Activated T-helper 1 cell treated with anti-CD3 and anti-CD28 coated beads, Interleukin-12 subunit alpha, Interleukin-12 subunit beta, Interleukin-2, Interleukin-4 antibody, amounts not matched to agents 30 ng/mL and 10 ng/mL and 1 ng/mL, durations not matched to agents 14 hours and 24 hours and 36 hours (primary cell): Measurements from ENCODE around the gene PPP5C. TPM values are rescaled to one million over a fixed set of nuclear protein-coding genes. Genes with fewer than 3 reads are reported as not detected.
"Not testable (repeated sequence)": the region's sequence is repeated elsewhere in the genome, so short reads cannot be mapped to it uniquely, and the experiment has no call there.

Experiments used
- DNase-seq: peaks from one replicate; pipeline ENCODE4 v3.0.0; 2021; ENCODE audit warnings: low spot score
- H3K27ac Mint-ChIP-seq: one replicate; pipeline ENCODE4 v1.8.0; 2021; ENCODE audit warnings: mild to moderate bottlenecking, mixed read lengths
- H3K27me3 Mint-ChIP-seq: one replicate; pipeline ENCODE4 v1.8.0; 2022; ENCODE audit warnings: mild to moderate bottlenecking, moderate library complexity, mixed read lengths; ENCODE audit not compliant: insufficient read depth
- H3K36me3 Mint-ChIP-seq: one replicate; pipeline ENCODE4 v1.8.0; 2021; ENCODE audit warnings: low read depth, mixed read lengths
- H3K4me1 Mint-ChIP-seq: one replicate; pipeline ENCODE4 v1.8.0; 2021; ENCODE audit warnings: low read depth, mixed read lengths
- H3K4me3 Mint-ChIP-seq: one replicate; pipeline ENCODE4 v1.8.0; 2021; ENCODE audit warnings: mild to moderate bottlenecking, moderate library complexity, mixed read lengths
- H3K9me3 Mint-ChIP-seq: one replicate; pipeline ENCODE4 v1.8.0; 2021; ENCODE audit warnings: mixed read lengths
- intact Hi-C: fragments of 100-400 bp; cut with micrococcal nuclease; formaldehyde crosslinking; loops from one replicate; pipeline ENCODE4 v1.15.1; 2024
- total RNA-seq: library from RNA; stranded (reverse); gene quantifications from 2 replicates; pipeline ENCODE4 v1.2.3, GENCODE V29; 2022

PPP5C gene
- total RNA-seq, 1 donor from 2014 or later = 160 TPM

DNA sequence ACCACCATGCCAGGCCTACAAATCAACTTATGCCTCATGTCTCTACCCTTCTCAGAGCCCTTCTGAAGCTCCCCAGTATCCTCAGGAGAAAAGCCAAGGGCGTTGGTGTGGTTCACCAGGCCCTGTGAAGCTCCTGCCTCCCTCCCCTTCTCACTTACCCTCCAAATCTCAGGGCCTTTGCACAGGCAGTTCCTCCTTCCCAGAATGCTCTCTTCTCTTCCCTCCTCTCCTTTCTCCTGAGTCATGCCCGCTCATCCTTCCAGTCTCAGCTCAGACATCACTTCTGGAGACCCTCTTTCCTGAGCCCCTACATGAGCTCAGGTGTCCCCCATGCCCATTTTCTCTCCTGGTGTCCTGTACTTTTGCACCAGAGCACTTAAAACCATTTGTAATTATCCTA is 29.5 kb upstream of the PPP5C start:
- Mint-ChIP-seq H3K9me3 (no peaks in the 10 kb centered on the region), H3K4me1 (no peaks in the 10 kb centered on the region), H3K27ac (no peak overlapping the region), H3K27me3 (no peaks in the 10 kb centered on the region), H3K4me3 (no peak overlapping the region), H3K36me3 (no peaks in the 10 kb centered on the region)
- DNase-seq = no peak
- intact Hi-C loops = no loop called here

DNA sequence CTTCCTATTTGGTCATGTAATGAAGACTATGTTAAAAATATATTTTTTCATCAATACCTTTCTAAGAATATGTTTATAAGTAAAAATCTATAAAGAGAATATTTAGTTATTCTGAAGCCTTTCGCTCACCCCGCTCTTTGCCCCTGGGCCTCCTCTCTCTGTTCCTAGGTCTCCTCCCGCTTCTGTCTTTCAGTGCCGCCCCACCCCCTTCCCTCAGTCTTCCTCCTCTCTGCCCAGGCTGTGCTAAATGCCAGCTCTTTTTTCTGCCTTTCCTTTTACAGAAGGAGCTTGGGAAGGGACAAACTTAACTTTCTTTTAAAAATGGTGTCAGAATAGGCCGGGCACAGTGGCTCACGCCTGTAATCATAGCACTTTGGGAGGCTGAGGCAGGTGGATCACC is 27.3 kb upstream of the PPP5C start:
- no peak for DNase-seq
- Mint-ChIP-seq H3K4me1 (no peaks in the 10 kb centered on the region), H3K9me3 (no peaks in the 10 kb centered on the region), H3K27ac (no peak overlapping the region), H3K36me3 (no peaks in the 10 kb centered on the region), H3K4me3 (no peak overlapping the region), H3K27me3 (no peaks in the 10 kb centered on the region)
- intact Hi-C loops = no loop called here

- Mint-ChIP-seq H3K9me3 (peaks cover 3% of the 10 kb centered on the region), H3K4me3 (no peak overlapping the region), H3K36me3 (no peaks in the 10 kb centered on the region), H3K4me1 (no peaks in the 10 kb centered on the region), H3K27ac (no peak overlapping the region), H3K27me3 (peaks cover 2% of the 10 kb centered on the region)
- intact Hi-C loops = no loop called here
- no peak for DNase-seq
These were observed 26.3 kb upstream of the PPP5C start for GRCh38 chr19:46320559-46320958.

DNA sequence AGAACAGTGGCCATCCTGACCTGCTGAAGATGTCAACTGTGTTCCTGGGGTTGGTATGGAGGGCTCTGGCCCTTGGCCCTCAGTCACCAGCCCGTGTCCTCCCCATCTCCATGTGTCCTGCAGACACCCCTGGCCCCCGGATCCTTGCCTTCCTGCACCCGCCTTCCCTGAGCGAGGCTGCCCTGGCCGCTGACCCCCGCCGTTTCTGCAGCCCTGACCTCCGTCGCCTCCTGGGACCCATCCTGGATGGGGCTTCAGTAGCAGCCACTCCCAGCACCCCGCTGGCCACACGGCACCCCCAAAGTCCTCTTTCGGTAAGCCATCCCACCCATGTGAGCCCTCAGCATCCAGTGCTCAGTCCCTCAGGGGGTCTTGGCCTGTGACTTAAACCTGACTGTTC is 25.2 kb upstream of the PPP5C start:
- Mint-ChIP-seq H3K4me1 (no peaks in the 10 kb centered on the region), H3K9me3 (peaks cover 12% of the 10 kb centered on the region), H3K27me3 (peaks cover 2% of the 10 kb centered on the region), H3K36me3 (no peaks in the 10 kb centered on the region), H3K27ac (no peak overlapping the region), H3K4me3 (no peak overlapping the region)
- DNase-seq = no peak
- intact Hi-C loops = no loop called here

DNA sequence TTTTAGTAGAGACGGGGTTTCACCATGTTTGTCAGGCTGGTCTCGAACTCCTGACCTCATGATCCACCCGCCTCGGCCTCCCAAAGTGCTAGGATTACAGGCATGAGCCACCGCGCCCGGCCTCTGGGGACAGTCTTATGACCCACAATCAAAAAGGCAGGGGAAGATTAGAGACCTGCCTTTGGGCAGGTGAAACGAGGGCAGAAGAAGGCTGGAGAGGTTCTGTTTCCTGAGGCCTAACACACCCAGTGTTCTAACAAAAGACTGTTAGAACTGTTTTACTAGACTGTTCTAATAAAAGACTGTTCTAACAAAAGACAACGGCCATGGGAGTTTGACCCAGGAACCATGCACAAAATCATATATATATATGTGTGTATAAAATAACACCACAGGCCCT is 23.7 kb upstream of the PPP5C start:
- peaks cover 21% of the 10 kb centered on the region for H3K9me3 Mint-ChIP-seq
- intact Hi-C loops, DNase-seq, H3K36me3 Mint-ChIP-seq, H3K27me3 Mint-ChIP-seq, H3K4me3 Mint-ChIP-seq, H3K27ac Mint-ChIP-seq, H3K4me1 Mint-ChIP-seq: not testable (repeated sequence)

DNA sequence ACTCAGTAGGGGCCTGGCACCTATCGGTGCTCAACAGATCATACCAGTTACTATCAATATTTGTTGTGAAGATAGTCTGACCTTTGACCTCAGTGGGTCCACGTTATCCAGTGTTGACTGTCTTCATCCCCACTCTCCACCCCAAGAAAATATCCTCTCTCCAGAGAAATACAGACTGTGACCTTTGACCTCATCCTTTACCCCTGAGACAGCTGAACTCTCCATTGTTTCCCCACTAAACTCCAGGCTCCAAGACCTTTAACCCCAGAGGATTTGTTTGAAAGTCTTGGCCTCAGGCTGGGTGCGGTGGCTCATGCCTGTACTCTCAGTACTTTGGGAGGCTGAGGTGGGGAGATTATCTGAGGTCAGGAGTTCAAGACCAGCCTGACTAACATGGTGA is 22.6 kb upstream of the PPP5C start:
- Mint-ChIP-seq H3K27me3 (peaks cover 2% of the 10 kb centered on the region), H3K27ac (no peak overlapping the region), H3K4me3 (no peak overlapping the region), H3K9me3 (peaks cover 26% of the 10 kb centered on the region), H3K36me3 (no peaks in the 10 kb centered on the region), H3K4me1 (no peaks in the 10 kb centered on the region)
- DNase-seq = no peak
- intact Hi-C loops = no loop called here

- peaks cover 1% of the 10 kb centered on the region for H3K36me3 Mint-ChIP-seq
- H3K4me3 Mint-ChIP-seq = no peak overlapping the region
- no peak for DNase-seq
- peaks cover 39% of the 10 kb centered on the region for H3K9me3 Mint-ChIP-seq
- peaks cover 2% of the 10 kb centered on the region for H3K27me3 Mint-ChIP-seq
- intact Hi-C loops = no loop called here
- no peak overlapping the region for H3K27ac Mint-ChIP-seq
- no peaks in the 10 kb centered on the region for H3K4me1 Mint-ChIP-seq
These were observed 20.3 kb upstream of the PPP5C start for GRCh38 chr19:46326608-46327007.

DNA sequence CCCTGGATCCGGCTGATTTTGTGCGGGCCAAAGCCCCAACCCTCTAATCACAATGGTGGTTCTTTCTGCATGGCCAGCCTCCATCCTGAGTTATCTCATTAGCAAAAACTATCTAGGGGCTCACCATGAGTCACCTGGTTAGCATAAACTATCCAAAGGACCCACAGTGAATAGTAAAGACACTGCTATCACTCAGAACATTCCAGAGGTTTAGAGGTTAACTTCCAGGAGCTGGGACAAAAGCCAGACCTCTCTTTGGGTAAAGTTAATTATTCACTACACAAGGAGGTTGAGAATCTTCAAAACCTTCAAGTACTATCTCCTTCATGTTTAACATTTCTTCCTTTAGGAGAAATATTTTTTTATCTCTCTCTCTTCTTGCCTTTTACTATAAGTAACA is 18.8 kb upstream of the PPP5C start:
- Mint-ChIP-seq H3K4me1 (no peaks in the 10 kb centered on the region), H3K27me3 (peaks cover 2% of the 10 kb centered on the region), H3K9me3 (peaks cover 39% of the 10 kb centered on the region), H3K27ac (no peak overlapping the region), H3K4me3 (no peak overlapping the region), H3K36me3 (peaks cover 1% of the 10 kb centered on the region)
- intact Hi-C loops = no loop called here
- DNase-seq = no peak

DNA sequence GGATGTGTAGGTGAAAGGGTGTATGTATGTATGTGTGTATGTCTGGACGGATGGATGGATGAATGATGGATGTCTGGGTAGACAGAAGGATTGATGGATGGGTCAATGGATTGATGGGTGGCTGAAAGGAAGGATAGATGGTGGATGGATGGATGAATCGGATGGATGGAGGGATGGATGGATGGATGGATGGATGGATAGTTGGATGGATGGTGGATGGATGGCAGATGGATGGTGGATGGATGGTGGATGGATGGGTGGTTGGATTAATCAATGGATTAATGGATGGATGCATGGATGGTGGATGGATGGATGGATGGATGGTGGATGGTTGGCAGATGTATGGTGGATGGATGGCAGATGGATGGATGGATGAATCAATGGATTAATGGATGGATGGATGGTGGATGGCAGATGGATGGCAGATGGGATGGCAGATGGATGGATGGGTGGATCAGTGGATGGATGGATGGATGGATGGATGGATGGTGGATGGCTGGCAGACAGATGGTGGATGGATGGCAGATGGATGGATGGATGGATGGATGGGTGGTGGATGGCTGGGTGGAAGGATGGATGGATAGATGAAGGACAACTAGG is 16.5 kb upstream of the PPP5C start:
- H3K4me3 Mint-ChIP-seq = no peak overlapping the region
- H3K36me3 Mint-ChIP-seq = peaks cover 1% of the 10 kb centered on the region
- intact Hi-C loops = no loop called here
- H3K27me3 Mint-ChIP-seq = peaks cover 4% of the 10 kb centered on the region
- H3K9me3 Mint-ChIP-seq = peaks cover 38% of the 10 kb centered on the region
- H3K4me1 Mint-ChIP-seq = no peaks in the 10 kb centered on the region
- H3K27ac Mint-ChIP-seq = no peak overlapping the region
- no peak for DNase-seq

- H3K36me3 Mint-ChIP-seq = no peaks in the 10 kb centered on the region
- no peak overlapping the region for H3K4me3 Mint-ChIP-seq
- DNase-seq = no peak
- no peaks in the 10 kb centered on the region for H3K9me3 Mint-ChIP-seq
- H3K27ac Mint-ChIP-seq = no peak overlapping the region
- H3K27me3 Mint-ChIP-seq = peaks cover 16% of the 10 kb centered on the region
- H3K4me1 Mint-ChIP-seq = no peaks in the 10 kb centered on the region
- intact Hi-C loops = no loop called here
These were observed 9.4 kb upstream of the PPP5C start for GRCh38 chr19:46337487-46337886.

- H3K27me3 Mint-ChIP-seq = peaks cover 28% of the 10 kb centered on the region
- no peaks in the 10 kb centered on the region for H3K36me3 Mint-ChIP-seq
- no peak for DNase-seq
- no peaks in the 10 kb centered on the region for H3K4me1 Mint-ChIP-seq
- no peak overlapping the region for H3K4me3 Mint-ChIP-seq
- H3K27ac Mint-ChIP-seq = no peak overlapping the region
- no peaks in the 10 kb centered on the region for H3K9me3 Mint-ChIP-seq
- intact Hi-C loops = no loop called here
These were observed 7.4 kb upstream of the PPP5C start for GRCh38 chr19:46339446-46339845.

DNA sequence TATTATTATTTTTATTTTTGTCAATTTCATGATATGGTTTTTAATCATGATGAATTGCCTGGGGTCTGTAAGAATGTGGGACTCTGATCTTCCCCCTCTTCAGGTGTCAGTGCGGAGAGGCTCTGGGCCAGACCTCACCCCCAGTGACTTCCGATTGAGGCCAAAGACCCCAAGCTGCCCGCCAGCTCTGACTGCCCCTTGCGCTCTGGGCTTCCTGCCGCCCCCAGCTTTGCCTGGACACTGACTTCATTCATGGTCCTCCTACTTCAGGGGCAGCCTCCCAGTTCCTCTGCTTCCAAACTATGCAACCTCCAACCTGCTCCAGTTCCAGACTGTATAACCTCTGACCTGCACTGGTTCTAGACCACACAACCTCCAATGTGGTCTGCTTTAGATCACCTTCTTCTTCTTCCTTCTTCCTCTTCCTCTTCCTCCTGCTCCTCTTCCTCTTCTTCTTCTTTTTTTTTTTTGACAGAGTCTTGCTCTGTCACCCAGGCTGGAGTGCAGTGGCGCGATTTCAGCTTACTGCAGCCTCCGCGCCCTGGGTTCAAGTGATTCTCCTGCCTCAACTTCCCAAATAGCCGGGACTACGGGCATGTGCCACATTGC is 6.7 kb upstream of the PPP5C start:
- Mint-ChIP-seq H3K9me3 (no peaks in the 10 kb centered on the region), H3K4me3 (no peak overlapping the region), H3K4me1 (no peaks in the 10 kb centered on the region), H3K36me3 (no peaks in the 10 kb centered on the region), H3K27me3 (peaks cover 26% of the 10 kb centered on the region), H3K27ac (no peak overlapping the region)
- DNase-seq = no peak
- intact Hi-C loops = loop anchor here (10.0 kb wide), 1 partner anchor 455 kb away; the partner anchor contains the start of gene IRF2BP1

GRCh38 chr19:46341937-46342336 is 5.0 kb upstream of the PPP5C start:
- no peak for DNase-seq
- Mint-ChIP-seq H3K27me3 (peaks cover 26% of the 10 kb centered on the region), H3K4me3 (no peak overlapping the region), H3K9me3 (no peaks in the 10 kb centered on the region), H3K36me3 (no peaks in the 10 kb centered on the region), H3K27ac (no peak overlapping the region), H3K4me1 (no peaks in the 10 kb centered on the region)
- intact Hi-C loops = loop anchor here (10.0 kb wide), 1 partner anchor 457 kb away; the partner anchor contains the start of gene IRF2BP1

- Mint-ChIP-seq H3K27ac (no peak overlapping the region), H3K36me3 (peaks cover 15% of the 10 kb centered on the region), H3K9me3 (no peaks in the 10 kb centered on the region), H3K4me3 (no peak overlapping the region), H3K4me1 (peaks cover 22% of the 10 kb centered on the region), H3K27me3 (peaks cover 26% of the 10 kb centered on the region)
- intact Hi-C loops = loop anchor here (1.0 to 10.0 kb wide), 2 partner anchors 15 to 460 kb away; partner anchors contain the start of gene IRF2BP1
- DNase-seq = no peak
These were observed 2.5 kb upstream of the PPP5C start for GRCh38 chr19:46344363-46344762.
